ENCODE data around the gene POLR1D.
"Not testable (repeated sequence)": the region's sequence is repeated elsewhere in the genome, so short reads cannot be mapped to it uniquely, and the experiment has no call there.

Gene POLR1D

DNA sequence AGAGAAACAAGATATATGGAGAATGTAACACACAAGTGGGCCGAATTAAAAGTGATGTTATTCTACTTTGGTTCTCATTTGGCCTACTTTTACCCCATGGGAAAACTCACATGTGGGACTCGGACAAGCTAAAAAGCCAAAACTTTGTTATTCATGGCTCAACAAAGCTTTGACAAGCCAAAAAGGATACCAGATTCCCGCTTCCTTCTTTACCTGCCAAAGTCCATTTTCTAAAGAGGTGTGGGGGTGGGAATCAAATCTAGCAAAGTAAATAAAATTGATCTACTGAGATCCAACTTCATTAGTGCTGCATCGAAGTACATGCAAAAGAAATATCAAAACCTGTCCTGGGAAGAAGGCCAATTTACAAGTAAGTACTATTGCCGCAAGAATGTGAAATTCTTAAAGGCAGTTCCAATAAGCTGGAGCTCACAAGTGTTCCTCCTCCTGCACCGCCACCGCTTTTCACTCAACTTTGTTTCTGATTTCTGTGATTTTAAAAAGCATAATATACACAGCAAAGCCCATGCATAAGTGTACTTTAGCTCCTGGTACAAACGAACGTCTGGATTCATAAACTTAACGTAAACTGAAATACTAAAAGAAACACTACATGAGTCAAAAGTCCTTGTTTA is 2.5 kb upstream of the POLR1D start:
- no peak for DNase-seq

DNA sequence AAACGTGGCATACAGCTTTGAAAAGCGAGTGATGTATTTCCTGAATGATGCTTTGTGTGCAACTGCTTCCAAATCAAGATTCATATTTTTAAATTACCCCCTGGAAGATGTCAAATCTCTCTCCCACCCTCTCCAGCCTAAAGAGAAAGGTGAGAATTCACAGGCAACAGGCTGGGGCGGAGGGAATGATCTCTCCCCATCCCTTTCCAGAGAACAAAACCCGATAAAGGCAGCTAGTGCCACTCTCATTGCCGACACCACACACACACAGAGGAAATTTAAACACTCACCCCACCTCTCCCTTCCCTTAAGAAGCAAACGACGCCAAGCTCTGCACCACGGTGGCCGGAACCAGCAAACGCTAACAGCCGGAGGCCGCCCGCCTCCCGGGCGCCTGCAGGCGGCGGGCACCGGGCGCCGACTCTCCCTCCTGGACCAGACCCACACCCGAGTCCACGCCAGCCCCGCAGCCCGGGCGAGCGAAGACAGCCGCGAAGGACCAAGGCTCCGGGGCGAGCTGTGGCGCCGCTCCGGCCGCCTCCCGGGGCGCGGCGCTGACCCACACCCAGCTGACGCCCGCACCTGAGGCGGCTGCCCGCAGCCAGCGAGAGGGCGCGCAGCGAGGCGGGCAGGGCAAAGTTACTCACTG is 1.8 kb upstream of the POLR1D start:
- DNase-seq, result peak; percentile 34

DNA sequence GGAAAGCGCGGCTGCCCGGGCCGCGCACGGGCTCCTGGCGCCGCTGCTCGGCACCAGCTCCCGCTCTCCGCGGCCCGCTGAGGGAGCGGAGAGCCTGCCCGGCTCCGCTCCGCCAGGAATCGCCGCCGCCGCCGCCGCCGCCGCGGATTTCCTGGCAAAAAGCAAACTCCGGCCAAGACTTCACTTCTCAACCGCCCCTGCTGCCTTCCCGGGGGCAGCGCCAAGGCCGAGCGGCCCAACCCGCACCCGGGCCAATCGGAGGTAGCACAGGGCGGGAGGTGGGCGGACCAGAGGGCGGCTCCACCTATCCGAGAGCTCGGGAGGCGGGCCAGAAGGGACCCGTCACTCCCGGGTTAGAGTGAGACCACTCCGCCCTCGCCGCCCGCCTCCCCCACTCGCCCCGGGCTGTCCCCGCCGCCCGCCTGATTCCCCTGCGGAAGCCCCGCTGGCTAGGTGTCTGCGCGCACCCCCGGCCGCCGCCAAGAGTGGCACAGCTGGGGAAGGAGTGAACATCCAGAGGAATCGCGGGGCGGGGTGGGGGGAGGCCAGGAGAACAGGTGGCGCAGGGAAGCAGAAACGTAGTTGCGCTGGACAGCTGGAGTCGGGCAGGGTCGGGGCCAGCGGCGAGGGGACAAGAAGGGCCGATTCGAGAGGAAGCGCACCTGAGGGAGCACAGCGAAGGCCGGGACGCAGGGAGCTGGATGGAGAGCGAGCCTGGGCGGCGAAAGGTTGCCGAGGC is 1.1 kb upstream of the POLR1D start, which contains the start of gene LNX2:
TSS of gene LNX2 (minus strand) at position 153 of the 739 bp plus-strand sequence. CDS start 38,826 bp downstream, outside the sequence.
- peak; percentile 96 for DNase-seq

DNA sequence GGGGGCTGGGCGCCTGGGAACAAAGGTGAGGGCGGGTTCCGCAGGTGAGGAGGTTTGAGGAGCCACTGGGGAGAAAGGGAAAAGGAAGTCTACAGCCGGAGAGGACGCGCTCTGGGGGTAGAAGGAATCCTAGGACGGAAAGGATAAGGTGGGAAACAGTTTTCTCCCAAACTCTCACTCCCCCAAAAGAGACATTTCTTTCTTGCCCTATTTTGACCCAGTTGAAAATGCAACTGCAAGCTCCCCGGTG is 651 bp upstream of the POLR1D start:
- DNase-seq, result no peak

DNA sequence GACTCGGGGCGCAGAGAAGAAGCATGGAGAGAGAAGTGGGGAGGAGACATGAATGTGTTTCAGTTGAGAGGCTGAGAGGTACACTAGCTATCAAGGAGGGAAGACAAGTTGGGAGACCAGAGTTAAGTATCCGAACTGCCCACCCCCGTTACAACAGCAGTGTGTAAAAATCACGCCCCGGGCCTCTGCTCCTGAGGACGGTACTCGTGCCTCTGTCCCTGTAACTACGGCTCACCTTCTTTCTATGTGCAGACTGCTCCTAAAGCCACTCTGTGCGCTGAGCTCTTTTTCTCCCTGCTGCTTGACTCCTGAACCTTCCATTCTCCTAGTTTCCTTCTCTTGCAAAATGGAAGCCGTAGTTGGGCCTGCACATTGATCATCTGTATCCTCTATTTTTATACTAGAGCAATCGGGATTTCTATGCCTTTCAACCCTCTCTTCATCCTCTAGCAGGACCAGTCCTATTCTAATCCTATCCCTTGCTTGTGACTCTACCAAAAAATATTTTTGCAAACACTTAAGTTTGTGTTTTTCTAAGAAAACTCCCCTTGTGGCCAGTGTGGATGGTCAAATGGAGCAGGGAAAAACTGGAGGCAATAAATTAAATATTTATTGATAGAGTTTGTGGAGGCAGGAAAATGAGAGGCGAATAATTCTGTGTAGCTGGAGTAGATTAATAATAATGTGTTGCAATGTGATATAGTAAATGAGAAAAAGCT is 569 bp downstream of the POLR1D start:
- DNase-seq, result no peak

DNA sequence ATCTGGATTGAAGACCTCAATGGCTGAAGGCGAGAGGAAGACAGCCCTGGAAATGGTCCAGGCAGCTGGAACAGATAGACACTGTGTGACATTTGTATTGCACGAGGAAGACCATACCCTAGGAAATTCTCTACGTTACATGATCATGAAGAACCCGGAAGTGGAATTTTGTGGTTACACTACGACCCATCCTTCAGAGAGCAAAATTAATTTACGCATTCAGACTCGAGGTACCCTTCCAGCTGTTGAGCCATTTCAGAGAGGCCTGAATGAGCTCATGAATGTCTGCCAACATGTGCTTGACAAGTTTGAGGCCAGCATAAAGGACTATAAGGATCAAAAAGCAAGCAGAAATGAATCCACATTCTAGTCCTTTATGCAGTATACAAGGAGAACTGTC is 1.2 kb downstream of the POLR1D start:
- no peak for DNase-seq

DNA sequence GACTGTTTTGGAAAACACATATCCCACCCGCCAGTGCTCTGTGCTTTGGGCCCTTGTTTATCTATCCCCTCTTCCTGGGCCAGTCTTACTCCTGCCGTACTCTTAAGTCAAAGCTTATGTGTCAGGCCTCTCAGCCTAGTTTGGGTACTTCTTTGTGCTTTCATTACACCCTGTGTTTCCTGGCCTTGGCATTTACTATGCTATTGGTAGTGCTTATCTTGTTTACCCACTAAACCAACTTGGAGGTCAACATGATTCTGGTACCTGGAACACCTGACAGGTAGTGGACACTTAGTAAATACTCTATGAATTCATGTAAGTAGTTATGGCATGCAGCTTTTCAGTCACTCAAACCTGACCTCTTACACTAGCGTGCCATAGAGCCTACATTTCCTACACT is 2.4 kb downstream of the POLR1D start:
- DNase-seq, result no peak

DNA sequence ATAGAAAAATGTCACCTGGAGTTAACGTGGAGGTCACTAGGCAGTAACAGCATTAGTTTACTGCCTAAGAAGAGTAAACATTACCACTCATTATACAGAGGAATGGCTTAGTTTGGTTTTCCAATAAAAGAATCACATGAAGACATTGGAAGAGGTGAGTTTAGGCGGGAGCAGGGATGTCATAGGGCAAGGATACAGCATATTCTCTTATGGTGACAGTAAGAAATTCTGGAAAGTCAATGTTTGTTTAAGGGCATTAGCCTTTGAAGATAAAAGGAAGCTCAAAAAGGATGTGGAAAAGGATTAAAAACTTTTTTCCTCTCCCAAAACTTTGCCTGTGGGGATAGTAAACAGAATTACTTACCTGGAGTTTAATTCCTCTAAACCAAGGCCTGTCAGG is 4.1 kb downstream of the POLR1D start:
- no peak for DNase-seq

DNA sequence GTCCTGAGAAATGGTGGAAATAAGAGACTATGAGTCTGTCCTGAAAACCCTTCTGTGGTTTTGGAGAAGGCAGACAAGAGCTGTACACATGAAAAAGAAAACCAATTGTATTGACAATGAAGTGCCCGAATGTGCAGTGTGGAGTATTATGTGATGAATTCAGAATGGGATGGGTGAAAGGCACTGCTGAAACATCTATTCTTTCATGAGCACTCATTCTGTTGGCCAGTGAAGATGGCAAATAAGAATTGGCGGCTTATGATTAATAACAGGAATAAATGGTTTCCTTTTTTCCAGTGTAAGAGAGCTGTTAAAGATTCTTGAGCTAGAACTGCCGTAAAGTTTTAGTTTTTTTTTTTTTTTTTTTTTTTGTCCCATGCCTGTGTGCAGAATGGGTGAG is 5.7 kb downstream of the POLR1D start:
- DNase-seq, result no peak

DNA sequence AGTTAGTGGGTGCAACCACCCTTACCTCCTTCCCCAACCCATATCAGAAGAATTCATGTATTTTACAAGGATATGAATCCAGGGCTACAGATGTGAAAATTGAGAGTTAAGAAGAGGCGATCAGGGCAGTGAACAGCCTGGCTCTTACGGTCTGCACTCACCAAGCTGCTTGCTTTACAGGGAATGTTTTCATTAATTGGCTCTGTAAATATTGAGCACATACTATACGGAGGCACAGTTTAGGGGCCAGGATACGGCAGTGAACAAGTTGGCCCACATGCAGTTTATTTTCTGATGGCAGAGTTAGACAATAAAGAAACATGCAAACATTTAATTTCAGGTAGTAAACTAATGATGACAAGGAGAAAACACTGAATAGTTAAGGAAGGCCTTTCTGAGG is 6.4 kb downstream of the POLR1D start:
- DNase-seq, result no peak

DNA sequence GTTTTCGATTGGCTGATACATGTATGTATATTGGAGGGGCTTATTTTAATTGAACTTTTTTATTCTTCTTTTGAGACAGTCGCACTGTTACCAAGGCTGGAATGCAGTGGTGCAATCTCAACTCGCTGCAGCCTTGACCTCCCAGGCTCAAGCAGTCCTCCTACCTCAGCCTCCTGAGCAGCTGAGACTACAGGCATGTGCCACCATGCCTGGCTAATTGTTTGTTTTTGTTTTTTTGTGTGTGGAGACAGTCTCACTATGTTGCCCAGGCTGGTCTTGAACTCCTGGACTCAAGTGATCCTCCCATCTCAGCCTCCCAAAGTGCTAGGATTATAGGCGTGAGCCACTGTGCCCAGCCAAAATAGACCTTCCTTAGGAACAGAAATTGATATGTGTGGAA is 7.1 kb downstream of the POLR1D start:
- not testable (repeated sequence) for DNase-seq

DNA sequence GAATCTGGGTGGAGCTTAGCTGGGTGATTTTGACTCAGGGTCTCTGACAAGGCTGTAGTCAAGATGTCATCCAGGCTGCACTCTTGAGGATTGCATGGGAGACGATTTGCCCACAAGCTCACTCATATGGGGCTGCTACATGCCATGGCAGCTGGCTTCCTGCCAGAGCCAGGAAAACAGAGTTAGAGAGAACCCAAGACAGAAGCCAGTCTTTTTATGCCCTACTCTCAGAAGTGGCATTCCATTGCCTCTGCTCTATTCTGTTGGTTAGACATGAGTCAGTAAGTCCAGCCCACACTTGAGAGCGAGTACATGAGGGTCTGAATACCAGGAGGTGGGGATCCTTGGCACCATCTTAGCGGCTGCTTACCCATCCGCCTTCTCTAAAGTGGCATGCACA is 9.5 kb downstream of the POLR1D start:
- DNase-seq, result no peak

DNA sequence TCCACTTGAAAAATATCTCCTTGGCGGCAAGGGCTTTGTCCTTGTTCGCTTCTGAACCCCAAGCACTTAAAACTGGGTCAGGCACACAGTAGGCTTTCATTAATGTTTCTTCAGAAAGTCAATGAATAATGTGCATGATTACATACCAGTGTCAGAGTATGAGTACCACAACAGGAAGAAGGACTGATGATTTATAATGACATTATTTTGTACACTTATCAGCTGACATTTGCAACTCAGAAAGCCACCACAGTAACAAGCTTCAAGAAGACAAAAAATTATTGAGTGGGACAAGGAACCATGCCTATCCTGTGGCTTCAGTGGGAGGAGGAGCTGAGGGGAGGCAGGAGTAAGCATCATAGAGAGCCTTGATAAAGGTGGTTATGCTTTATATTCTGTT is 10.0 kb downstream of the POLR1D start:
- DNase-seq, result no peak

DNA sequence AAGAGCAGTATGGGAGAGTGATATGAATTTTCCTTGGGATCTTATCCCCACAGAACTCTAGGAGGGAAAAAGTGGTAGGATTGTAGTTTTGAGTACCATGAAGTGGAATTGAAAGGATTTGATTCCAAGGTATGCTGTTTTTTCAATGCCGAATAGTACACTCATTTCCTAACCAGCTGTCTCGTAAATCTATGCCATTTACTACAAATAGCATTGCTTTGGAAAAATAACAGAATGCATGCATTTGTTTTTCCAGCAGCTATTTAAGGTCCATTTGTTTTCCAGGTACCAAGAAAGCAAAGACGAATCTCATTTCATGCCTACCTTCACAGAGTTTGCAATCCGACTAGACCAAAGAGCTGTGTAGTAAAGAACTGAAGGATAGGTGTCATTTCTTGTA is 10.5 kb downstream of the POLR1D start:
- no peak for DNase-seq

DNA sequence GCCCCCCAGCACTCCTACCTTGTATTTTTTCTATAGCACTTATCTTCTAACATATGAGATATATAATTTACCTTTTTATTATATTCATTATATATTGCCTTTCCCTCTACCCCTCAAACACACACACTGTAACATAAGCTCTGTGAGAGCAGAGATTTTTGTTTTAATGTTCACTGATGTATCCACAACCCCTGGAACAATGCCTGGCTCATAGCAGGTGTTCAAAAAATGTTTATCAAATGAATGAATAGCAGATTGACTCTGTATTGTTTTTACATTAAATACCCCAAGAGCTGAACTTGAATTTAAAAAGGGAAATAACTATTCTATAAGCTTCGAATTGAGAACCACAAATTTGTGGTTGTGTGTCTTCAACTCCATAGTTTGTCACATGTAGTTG is 11.0 kb downstream of the POLR1D start:
- DNase-seq, result no peak

DNA sequence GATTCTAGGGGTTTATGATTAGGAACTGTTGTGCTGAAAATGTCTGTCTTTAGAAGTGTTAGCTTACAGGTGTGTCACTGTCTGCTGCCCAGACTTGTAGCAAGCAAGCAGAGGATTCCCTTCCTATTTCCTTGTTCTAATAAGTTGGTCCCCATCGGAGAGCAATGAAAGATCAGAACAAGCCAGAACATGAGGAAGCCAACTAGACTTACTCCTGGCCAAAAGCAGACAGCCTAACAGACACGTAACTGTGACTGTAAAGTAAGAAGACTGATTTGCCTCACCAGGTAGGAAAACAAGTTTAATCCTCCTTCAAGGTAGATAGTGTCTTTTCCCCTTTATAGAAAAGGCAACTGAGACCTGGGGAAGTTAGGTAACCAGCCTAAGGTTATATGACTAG is 12.5 kb downstream of the POLR1D start:
- DNase-seq, result no peak

DNA sequence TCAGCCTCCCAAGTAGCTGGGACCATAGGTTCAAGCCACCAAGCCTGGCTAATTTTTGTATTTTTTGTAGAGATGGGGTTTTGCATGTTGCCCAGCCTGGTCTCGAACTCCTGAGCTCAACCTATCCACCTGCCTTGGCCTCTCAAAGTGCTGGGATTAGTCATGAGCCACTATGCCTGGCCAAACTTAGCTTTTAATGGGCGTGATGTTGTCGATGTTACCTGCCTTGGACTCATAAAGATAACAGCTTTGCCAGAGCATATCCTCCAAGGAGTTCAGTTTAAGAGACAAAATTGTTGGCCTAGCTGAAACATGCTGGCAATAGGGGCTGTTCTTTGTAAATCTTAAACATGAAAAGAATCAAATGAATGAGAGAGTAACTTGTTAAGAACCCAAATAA is 13.1 kb downstream of the POLR1D start:
- DNase-seq, result no peak

DNA sequence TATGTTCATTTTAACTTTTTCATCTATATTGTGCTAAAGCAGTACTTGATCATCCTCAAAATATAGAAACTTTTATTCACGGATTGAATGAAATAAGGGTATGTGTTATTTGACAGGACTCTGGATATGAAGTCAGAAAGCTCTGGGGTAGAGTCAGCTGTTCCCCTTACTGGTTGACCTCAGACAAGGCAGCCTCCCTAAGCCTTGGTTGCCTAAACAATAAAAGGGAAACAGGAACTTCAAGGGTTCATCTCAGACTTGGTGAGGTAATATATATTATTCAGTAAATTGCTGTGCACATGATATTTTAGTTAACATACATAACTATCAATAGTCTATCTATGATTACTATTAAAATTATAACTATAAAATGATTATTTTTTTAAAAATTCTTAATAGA is 13.6 kb downstream of the POLR1D start:
- DNase-seq, result no peak

DNA sequence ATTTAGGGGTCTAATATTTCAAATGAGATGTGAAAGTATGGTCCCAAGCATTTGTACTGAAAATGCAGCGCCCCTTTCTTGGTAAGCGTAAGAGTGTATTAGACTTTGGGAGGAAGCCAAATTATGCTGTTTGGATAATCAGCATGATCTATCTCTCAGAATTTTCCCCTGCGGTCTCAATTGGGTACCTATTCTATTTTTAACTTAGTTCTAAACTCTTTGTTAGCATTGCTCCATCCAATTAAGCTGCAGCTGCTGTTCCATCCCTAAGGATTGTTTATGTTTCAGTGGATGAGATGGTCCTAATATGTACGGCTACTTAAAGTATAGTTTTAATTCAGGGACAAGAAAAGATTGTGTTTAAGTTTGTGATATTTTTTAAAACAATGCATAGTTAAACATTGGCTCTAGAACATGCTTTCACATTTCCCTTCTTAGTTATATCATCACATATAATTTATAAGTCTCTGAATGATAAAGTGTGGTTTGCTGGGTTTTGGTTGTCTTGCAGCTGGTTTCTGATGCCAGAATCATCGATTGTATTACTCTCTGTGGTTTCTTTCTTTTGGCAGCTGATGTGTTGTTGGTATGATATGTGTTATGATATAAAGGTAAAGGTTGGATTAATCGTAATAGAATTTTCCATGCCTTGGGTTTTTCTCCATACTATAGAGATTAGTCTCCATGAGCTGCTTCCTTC is 15.0 kb downstream of the POLR1D start:
- DNase-seq, result no peak

DNA sequence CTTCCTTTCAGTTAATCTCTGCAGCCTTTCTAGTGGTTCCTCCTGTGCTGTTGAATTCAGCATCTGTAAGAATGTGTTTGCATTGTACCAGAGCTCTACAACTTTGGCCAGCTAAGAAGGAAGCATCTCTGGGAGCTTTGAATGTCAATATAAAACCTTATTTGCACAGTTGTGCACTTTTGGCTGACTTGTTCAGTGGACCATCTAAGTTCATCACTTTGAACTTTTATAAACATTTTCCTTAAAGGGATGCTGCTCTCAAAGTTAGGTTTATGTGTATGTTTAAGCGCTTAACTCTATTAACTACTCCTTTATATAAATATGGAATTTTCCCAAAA is 15.6 kb downstream of the POLR1D start:
- no peak for DNase-seq

DNA sequence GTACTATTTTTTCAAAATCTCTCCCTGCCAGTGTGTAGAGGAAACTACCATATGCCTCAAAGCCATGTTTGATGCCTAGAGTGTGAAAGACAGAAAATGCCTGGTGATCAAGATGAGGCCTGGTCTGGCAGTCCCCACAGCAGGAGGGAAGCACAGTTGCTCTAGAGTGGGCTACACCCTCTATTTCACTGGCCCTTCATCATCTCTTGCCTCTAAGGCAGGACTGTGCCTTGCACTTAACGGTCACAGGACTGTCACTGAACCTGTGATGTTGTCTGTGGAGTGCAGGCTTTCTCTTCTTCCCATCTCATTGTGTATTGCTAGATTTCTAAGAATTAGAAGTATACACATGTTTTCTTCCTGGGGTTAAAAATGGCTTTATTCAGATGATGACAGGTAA is 16.3 kb downstream of the POLR1D start:
- no peak for DNase-seq

DNA sequence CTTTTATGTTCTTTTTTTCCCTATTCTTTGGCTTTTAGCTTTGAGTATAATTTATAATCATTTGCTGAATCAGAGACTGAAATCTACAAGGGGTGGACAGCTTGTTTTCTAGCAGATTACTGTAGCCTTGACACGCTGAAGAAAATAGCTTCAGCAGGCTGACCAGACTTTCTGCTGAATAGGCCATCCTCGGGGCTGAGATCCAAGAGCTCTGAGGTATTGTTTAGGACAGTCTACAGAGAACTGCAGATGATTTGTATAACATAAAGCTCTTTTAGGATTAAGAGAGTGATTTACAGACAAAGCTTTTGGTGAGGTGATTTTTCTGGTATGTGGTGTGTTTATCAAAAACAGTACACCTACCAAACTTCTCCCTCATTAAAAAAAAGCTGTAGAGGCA is 16.8 kb downstream of the POLR1D start:
- no peak for DNase-seq

DNA sequence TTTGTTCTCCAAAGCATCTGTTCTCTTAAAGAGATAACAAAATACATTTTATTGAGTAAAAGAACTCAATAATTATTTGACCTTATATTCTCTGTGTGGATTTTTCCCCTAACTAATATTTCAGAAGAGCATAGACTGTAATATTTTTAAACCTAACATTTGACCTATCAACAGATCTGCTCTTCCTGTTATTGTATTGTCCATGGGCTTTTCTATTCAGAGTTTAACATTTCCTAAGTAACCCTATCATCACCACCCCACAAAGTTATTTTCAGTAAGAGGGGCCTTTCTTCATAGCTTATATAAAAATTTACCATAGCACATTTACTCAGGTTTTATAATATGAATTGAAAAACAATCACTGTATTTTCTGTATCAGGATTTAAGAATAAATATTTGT is 17.5 kb downstream of the POLR1D start:
- DNase-seq, result no peak
